H9 (cell line): ENCODE data around the gene CDK2AP2. TPM values are rescaled to one million over a fixed set of nuclear protein-coding genes. Genes with fewer than 3 reads are reported as not detected.
A peak's percentile ranks its signal among the peaks of the same experiment; 100 is the strongest.

Experiments used
- DNase-seq: peaks from one replicate; pipeline ENCODE4 v3.0.0-alpha.2; 2017
- H2AFZ ChIP-seq: one replicate; pipeline ENCODE4 v1.6.1; 2013; ENCODE audit warnings: mild to moderate bottlenecking, low read length, control low read depth, moderate library complexity
- H2AK5ac ChIP-seq: 2 replicates; pipeline ENCODE4 v1.6.1; 2013; ENCODE audit warnings: low read length, control low read depth, mixed read lengths; ENCODE audit not compliant: insufficient read length
- H2BK120ac ChIP-seq: one replicate; pipeline ENCODE4 v1.6.1; 2013; ENCODE audit warnings: low read depth, mild to moderate bottlenecking, low read length, control low read depth, inconsistent platforms; ENCODE audit not compliant: poor library complexity, severe bottlenecking
- H2BK12ac ChIP-seq: 2 replicates; pipeline ENCODE4 v1.6.1; 2013; ENCODE audit warnings: low read length, control low read depth, mixed read lengths, low read depth; ENCODE audit not compliant: insufficient read length
- H2BK15ac ChIP-seq: 2 replicates; pipeline ENCODE4 v1.6.1; 2013; ENCODE audit warnings: low read depth, low read length, control low read depth
- H2BK20ac ChIP-seq: one replicate; pipeline ENCODE4 v1.6.1; 2013; ENCODE audit warnings: low read depth, mild to moderate bottlenecking, low read length, control low read depth, inconsistent platforms; ENCODE audit not compliant: poor library complexity, severe bottlenecking
- H2BK5ac ChIP-seq: 2 replicates; pipeline ENCODE4 v1.6.1; 2013; ENCODE audit warnings: low read length, control low read depth, mixed read lengths; ENCODE audit not compliant: insufficient read length
- H3K14ac ChIP-seq: 2 replicates; pipeline ENCODE4 v1.6.1; 2013; ENCODE audit warnings: low read length, control low read depth; ENCODE audit not compliant: insufficient read depth
- H3K18ac ChIP-seq: 2 replicates; pipeline ENCODE4 v1.6.1; 2013; ENCODE audit warnings: low read depth, mild to moderate bottlenecking, mixed read lengths, low read length, control low read depth; ENCODE audit not compliant: insufficient read length
- H3K23ac ChIP-seq: 2 replicates; pipeline ENCODE4 v1.6.1; 2013; ENCODE audit warnings: low read length, control low read depth, mixed read lengths, low read depth; ENCODE audit not compliant: insufficient read length
- H3K23me2 ChIP-seq: 2 replicates; pipeline ENCODE4 v1.6.1; 2013; ENCODE audit warnings: low read depth, mild to moderate bottlenecking, mixed read lengths, low read length, control low read depth; ENCODE audit not compliant: insufficient read length, poor library complexity, severe bottlenecking
- H3K27ac ChIP-seq: 2 replicates; pipeline ENCODE4 v1.5.1; 2013; ENCODE audit warnings: low read length, control low read depth, mixed read lengths, low read depth; ENCODE audit not compliant: insufficient read length
- H3K27me3 ChIP-seq: 2 replicates; pipeline ENCODE4 v1.6.1; 2013; ENCODE audit warnings: low read length, control low read depth, inconsistent platforms; ENCODE audit not compliant: insufficient read depth
- H3K4ac ChIP-seq: 2 replicates; pipeline ENCODE4 v1.6.1; 2013; ENCODE audit warnings: low read depth, mild to moderate bottlenecking, control low read depth, inconsistent platforms, low read length, moderate library complexity
- H3K4me1 ChIP-seq: 2 replicates; pipeline ENCODE4 v1.6.1; 2013; ENCODE audit warnings: low read length, control low read depth, inconsistent platforms; ENCODE audit not compliant: insufficient read depth
- H3K4me2 ChIP-seq: 2 replicates; pipeline ENCODE4 v1.6.1; 2013; ENCODE audit warnings: low read length, control low read depth, mixed read lengths; ENCODE audit not compliant: insufficient read length, insufficient read depth
- H3K56ac ChIP-seq: 2 replicates; pipeline ENCODE4 v1.6.1; 2013; ENCODE audit warnings: low read depth, mild to moderate bottlenecking, mixed read lengths, low read length, control low read depth; ENCODE audit not compliant: insufficient read length
- H3K79me1 ChIP-seq: 2 replicates; pipeline ENCODE4 v1.6.1; 2013; ENCODE audit warnings: low read depth, mild to moderate bottlenecking, moderate library complexity, low read length, control low read depth, inconsistent platforms; ENCODE audit not compliant: insufficient read depth, poor library complexity, severe bottlenecking
- H3K79me2 ChIP-seq: 2 replicates; pipeline ENCODE4 v1.6.1; 2013; ENCODE audit warnings: low read length, control low read depth, inconsistent platforms; ENCODE audit not compliant: insufficient read depth
- H3K9ac ChIP-seq: 2 replicates; pipeline ENCODE4 v1.6.1; 2013; ENCODE audit warnings: low read length, control low read depth, mixed read lengths; ENCODE audit not compliant: insufficient read length; ENCODE audit errors: extremely low read depth
- H3K9me3 ChIP-seq: one replicate; pipeline ENCODE4 v1.6.1; 2013; ENCODE audit warnings: low read depth, low read length, inconsistent platforms; ENCODE audit not compliant: control insufficient read depth
- H3T11ph ChIP-seq: one replicate; pipeline ENCODE4 v1.6.1; 2013; ENCODE audit warnings: mild to moderate bottlenecking, low read length, control low read depth, inconsistent platforms
- H4K20me1 ChIP-seq: one replicate; pipeline ENCODE4 v1.6.1; 2013; ENCODE audit not compliant: control insufficient read depth, insufficient read length, insufficient read depth
- H4K5ac ChIP-seq: 2 replicates; pipeline ENCODE4 v1.6.1; 2013; ENCODE audit warnings: low read depth, mild to moderate bottlenecking, mixed read lengths, low read length, control low read depth; ENCODE audit not compliant: insufficient read length
- H4K8ac ChIP-seq: replicated peaks from 2 replicates; pipeline ENCODE4 v1.6.1; 2013; ENCODE audit warnings: low read length, control low read depth, mixed read lengths, low read depth; ENCODE audit not compliant: insufficient read length
- H4K91ac ChIP-seq: 2 replicates; pipeline ENCODE4 v1.6.1; 2013; ENCODE audit warnings: low read depth, mild to moderate bottlenecking, moderate library complexity, mixed read lengths, low read length, control low read depth; ENCODE audit not compliant: insufficient read length
- H3K27ac Mint-ChIP-seq, 3 experiments: 2 replicates in 2 of 3; 3 replicates in 1 of 3; pipeline ENCODE4 v1.8.0; 2020 to 2021; ENCODE audit warnings: mixed read lengths in 3 of 3, mild to moderate bottlenecking in 1 of 3, moderate library complexity in 1 of 3
- H3K27me3 Mint-ChIP-seq: 2 replicates; pipeline ENCODE4 v1.8.0; 2021; ENCODE audit warnings: low read depth, mild to moderate bottlenecking, moderate library complexity, mixed read lengths
- H3K36me3 Mint-ChIP-seq, 3 experiments: 2 replicates in 2 of 3; 3 replicates in 1 of 3; pipeline ENCODE4 v1.8.0; 2020 to 2021; ENCODE audit warnings: low read depth in 3 of 3, mixed read lengths in 3 of 3; ENCODE audit not compliant: insufficient read depth in 1 of 3
- H3K4me1 Mint-ChIP-seq, 2 experiments: 2 replicates each; pipeline ENCODE4 v1.8.0; 2020; ENCODE audit warnings: mixed read lengths in 2 of 2
- H3K4me3 Mint-ChIP-seq, 2 experiments: 2 replicates in 1 of 2; 3 replicates in 1 of 2; pipeline ENCODE4 v1.8.0; 2020 to 2021; ENCODE audit warnings: mild to moderate bottlenecking in 2 of 2, mixed read lengths in 2 of 2, moderate library complexity in 1 of 2
- H3K9me3 Mint-ChIP-seq, 2 experiments: 2 replicates in 1 of 2; 3 replicates in 1 of 2; pipeline ENCODE4 v1.8.0; 2020; ENCODE audit warnings: mild to moderate bottlenecking in 2 of 2, mixed read lengths in 2 of 2, moderate library complexity in 1 of 2
- WGBS: extraction: QIAGEN DNeasy Blood & Tissue Kit; methylation state at CpG from one replicate; pipeline ENCODE4 v1.1.7; 2013; ENCODE audit warnings: missing lambda C conversion rate, low lambda C conversion rate, mixed read lengths; ENCODE audit not compliant: insufficient read length; ENCODE audit errors: extremely low coverage; 5-methylcytosine and 5-hydroxymethylcytosine counted together
- total RNA-seq: library from RNA; stranded (reverse); gene quantifications from 2 replicates; pipeline ENCODE4 v1.2.1, GENCODE V29; 2021
- TF ChIP-seq, protein P1 (sequence below): fragments of 200-600 bp; sonication (generic); conservative IDR thresholded peaks from 3 replicates; pipeline ENCODE4 v1.8.0; 2021; ENCODE audit warnings: antibody characterized with exemption, mild to moderate bottlenecking

CDK2AP2 gene
- total RNA-seq, 1 experiment from 2014 or later = 36.1 TPM

DNA sequence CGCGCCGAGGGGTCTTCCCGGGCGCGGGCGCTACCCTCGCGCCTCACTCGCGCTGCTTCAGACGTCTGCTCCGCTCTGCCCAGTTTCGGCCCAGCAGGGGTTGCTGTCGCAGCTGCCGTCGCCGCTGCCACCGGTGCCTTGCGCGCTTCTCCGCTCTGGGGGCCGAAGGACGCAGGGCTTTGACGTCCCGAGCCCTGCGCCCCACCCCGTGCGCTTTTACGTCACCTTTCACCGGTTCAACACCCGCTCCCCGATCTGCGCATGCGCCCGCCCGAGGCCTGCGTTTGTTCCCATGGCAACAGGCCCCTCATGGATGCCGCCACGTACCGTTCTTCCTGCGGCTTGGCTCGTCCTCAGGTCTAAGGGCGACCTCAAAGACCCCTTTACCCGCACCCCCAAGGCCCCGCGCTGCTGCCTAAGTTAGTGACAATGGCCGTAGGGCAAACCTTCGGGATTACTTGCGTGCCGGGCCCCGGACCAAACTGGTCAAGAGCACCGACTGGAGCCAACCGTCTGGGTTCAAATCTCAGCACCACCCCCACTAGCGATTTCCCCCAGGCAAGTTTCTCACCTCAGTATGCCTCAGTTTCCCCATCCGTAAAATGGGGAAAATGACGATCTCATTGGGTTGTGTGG is 642 bp upstream of the CDK2AP2 start:
- Mint-ChIP-seq H3K4me1 (peaks cover 19 to 23% of the 10 kb centered on the region in 2 experiments), H3K27ac (peak overlapping the region; percentile 4 to 93 (median 87); a peak in 6 of 7 replicates)
- H3K9me3 ChIP-seq = no peaks in the 10 kb centered on the region

More for the DNA sequence above, 642 bp upstream of the CDK2AP2 start:
- peak overlapping the region; percentile 63 for H3K4me2 ChIP-seq
- H3K4ac ChIP-seq = no peak overlapping the region
- no peak overlapping the region for H2BK15ac ChIP-seq
- no peaks in the 10 kb centered on the region for H3K79me1 ChIP-seq
- no peaks in the 10 kb centered on the region; a peak in 1 of 5 replicates for H3K9me3 Mint-ChIP-seq
- H3T11ph ChIP-seq = no peak overlapping the region
- peak overlapping the region; percentile 85 for H3K18ac ChIP-seq
- peak; percentile 96 for DNase-seq
- no peak overlapping the region for H2BK12ac ChIP-seq
- H3K56ac ChIP-seq = no peak overlapping the region
- H2AFZ ChIP-seq = no peak overlapping the region
- no peak overlapping the region for H2BK5ac ChIP-seq
- H3K9ac ChIP-seq = peak overlapping the region; percentile 60
- H3K27ac ChIP-seq = no peak overlapping the region
- no peak overlapping the region for H2BK120ac ChIP-seq
- TF ChIP-seq, protein P1, sequence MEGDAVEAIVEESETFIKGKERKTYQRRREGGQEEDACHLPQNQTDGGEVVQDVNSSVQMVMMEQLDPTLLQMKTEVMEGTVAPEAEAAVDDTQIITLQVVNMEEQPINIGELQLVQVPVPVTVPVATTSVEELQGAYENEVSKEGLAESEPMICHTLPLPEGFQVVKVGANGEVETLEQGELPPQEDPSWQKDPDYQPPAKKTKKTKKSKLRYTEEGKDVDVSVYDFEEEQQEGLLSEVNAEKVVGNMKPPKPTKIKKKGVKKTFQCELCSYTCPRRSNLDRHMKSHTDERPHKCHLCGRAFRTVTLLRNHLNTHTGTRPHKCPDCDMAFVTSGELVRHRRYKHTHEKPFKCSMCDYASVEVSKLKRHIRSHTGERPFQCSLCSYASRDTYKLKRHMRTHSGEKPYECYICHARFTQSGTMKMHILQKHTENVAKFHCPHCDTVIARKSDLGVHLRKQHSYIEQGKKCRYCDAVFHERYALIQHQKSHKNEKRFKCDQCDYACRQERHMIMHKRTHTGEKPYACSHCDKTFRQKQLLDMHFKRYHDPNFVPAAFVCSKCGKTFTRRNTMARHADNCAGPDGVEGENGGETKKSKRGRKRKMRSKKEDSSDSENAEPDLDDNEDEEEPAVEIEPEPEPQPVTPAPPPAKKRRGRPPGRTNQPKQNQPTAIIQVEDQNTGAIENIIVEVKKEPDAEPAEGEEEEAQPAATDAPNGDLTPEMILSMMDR = no peak
- H3K23me2 ChIP-seq = peaks cover 16% of the 10 kb centered on the region
- H3K14ac ChIP-seq = peak overlapping the region; percentile 90; the same call in 1 of the 2 replicates
- H4K20me1 ChIP-seq = no peaks in the 10 kb centered on the region
- peaks cover 2% of the 10 kb centered on the region; the same call in 1 of the 2 replicates for H3K79me2 ChIP-seq
- no peak overlapping the region for H2AK5ac ChIP-seq
- H2BK20ac ChIP-seq = no peak overlapping the region
- H3K4me3 Mint-ChIP-seq = peak overlapping the region; percentile 75 to 80
- no peak overlapping the region for H4K5ac ChIP-seq
- H4K8ac ChIP-seq = no peak overlapping the region
- WGBS = no CpG with 5 or more reads among the region's 57 CpGs
- peaks cover 29% of the 10 kb centered on the region for H3K27me3 Mint-ChIP-seq
- no peaks in the 10 kb centered on the region for H3K4me1 ChIP-seq
- H4K91ac ChIP-seq = no peak overlapping the region
- H3K27me3 ChIP-seq = no peaks in the 10 kb centered on the region
- peaks cover 5 to 10% (median 9%) of the 10 kb centered on the region in 3 experiments; a peak in 6 of 7 replicates for H3K36me3 Mint-ChIP-seq
- H3K23ac ChIP-seq = no peak overlapping the region
